Activated naive CD8-positive, alpha-beta T cell treated with anti-CD3 and anti-CD28 coated beads for 36 hours (primary cell): ENCODE data around the gene GMDS. TPM values are rescaled to one million over a fixed set of nuclear protein-coding genes. Genes with fewer than 3 reads are reported as not detected.

Source experiments
- DNase-seq: peaks from one replicate; pipeline ENCODE4 v3.0.0; 2021
- H3K27ac Mint-ChIP-seq: one replicate; pipeline ENCODE4 v1.8.0; 2022; ENCODE audit warnings: mild to moderate bottlenecking, moderate library complexity, mixed read lengths
- H3K27me3 Mint-ChIP-seq: one replicate; pipeline ENCODE4 v1.8.0; 2022; ENCODE audit warnings: mild to moderate bottlenecking, mixed read lengths
- H3K36me3 Mint-ChIP-seq: one replicate; pipeline ENCODE4 v1.8.0; 2021; ENCODE audit warnings: mild to moderate bottlenecking, mixed read lengths
- H3K4me1 Mint-ChIP-seq: one replicate; pipeline ENCODE4 v1.8.0; 2021; ENCODE audit warnings: mixed read lengths
- H3K4me3 Mint-ChIP-seq: one replicate; pipeline ENCODE4 v1.8.0; 2022; ENCODE audit warnings: mild to moderate bottlenecking, moderate library complexity, mixed read lengths
- H3K9me3 Mint-ChIP-seq: one replicate; pipeline ENCODE4 v1.8.0; 2022; ENCODE audit warnings: mixed read lengths
- total RNA-seq, 2 experiments: library from RNA; stranded (reverse); gene quantifications; one replicate each; pipeline ENCODE4 v1.2.3, GENCODE V29; 2021

Gene GMDS
- total RNA-seq: 10 to 100 TPM; 34.7 to 38.5 TPM

DNA sequence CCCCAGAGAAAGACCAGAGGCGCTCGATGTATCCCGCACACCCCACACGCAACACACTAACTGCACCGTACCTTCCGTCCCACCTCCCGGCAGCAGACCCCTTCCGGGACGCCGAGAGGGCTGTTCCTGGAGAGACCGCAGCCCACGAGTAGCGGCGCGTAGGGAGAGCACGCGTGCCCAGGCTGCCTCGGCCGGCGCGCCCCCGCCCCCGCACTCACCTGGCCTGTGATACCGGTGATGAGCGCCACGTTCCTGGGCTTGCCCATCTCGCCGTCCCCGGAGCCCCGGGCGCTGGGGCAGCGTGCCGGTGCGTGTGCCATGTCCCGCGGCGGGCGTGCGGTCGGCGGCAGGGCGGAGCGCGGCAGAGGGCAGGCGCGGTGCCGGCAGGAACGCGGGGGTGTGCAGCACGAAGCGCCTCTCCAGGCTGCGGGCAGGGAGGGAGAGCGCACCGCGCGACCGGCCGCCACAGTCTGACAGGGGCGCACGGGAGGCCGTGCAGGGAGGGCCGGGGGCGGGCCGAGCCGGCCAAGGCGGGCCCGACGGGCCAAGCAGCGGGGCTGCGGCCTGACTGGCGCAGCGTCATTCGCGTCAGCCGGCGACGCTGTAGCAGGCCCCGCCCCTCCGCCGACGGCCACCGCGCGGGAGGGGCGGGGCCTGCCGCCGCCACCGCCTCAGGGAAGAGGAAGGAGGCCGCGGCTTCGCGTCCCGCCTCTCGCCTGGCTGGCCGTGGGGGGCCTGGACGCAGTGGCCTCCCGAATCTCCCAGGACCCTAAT lies at the start of gene GMDS:
GMDS (minus strand) TSS at position 503 of the 774 bp plus-strand sequence.
- Mint-ChIP-seq H3K9me3 (peaks cover 5% of the 10 kb centered on the region), H3K27me3 (no peaks in the 10 kb centered on the region)

DNA sequence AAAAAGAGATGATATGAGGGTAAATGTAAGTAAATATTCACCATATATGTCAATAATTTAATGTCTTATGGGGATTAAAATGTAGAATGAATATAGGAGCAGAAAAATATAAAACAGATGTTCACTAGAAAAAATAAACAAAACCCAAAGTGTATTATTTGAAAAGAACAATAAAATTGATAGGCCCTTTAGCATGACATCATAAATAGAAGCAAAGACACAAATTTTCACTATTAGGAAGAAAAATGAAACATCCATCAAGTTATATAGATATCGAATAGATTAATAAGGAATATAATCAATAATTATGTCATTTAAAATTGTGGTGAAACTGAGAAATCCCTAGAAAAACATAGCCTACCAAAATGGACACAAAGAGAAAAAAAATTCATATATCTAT lies 40.1 kb upstream of the GMDS start:
- Mint-ChIP-seq H3K4me1 (no peaks in the 10 kb centered on the region), H3K27ac (no peak overlapping the region), H3K27me3 (no peaks in the 10 kb centered on the region), H3K36me3 (peaks cover 48% of the 10 kb centered on the region), H3K9me3 (peaks cover 47% of the 10 kb centered on the region), H3K4me3 (no peak overlapping the region)
- DNase-seq: no peak

More for the DNA sequence above, at the start of gene GMDS:
- DNase-seq: peak; percentile 87
- Mint-ChIP-seq H3K4me3 (peak within 1 kb of the TSS; percentile 92), H3K27ac (peak within 1 kb of the TSS; percentile 94), H3K36me3 (peaks cover 33% of the 10 kb centered on the region), H3K4me1 (peaks cover 64% of the 10 kb centered on the region)

DNA sequence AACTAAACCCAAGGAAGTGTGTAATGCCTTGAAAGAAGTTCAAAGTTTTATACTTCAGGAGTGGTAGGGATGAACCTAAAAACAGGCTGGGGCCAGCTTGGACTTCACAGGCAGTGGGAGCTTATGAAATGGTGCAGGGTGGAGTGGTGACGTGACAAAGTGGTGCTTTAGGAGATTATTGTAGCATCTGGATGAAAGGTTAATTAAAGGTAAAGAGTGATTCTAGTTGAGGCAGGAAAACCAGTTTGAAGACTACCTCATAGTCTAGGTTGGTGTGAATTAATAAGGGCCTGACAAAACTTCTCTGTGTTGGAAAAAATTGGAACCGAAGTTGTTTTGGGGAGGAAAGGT lies 30.5 kb upstream of the GMDS start:
- Mint-ChIP-seq H3K4me3 (no peak overlapping the region), H3K4me1 (no peaks in the 10 kb centered on the region), H3K36me3 (peaks cover 65% of the 10 kb centered on the region), H3K9me3 (peaks cover 21% of the 10 kb centered on the region), H3K27ac (no peak overlapping the region), H3K27me3 (no peaks in the 10 kb centered on the region)
- DNase-seq: no peak

DNA sequence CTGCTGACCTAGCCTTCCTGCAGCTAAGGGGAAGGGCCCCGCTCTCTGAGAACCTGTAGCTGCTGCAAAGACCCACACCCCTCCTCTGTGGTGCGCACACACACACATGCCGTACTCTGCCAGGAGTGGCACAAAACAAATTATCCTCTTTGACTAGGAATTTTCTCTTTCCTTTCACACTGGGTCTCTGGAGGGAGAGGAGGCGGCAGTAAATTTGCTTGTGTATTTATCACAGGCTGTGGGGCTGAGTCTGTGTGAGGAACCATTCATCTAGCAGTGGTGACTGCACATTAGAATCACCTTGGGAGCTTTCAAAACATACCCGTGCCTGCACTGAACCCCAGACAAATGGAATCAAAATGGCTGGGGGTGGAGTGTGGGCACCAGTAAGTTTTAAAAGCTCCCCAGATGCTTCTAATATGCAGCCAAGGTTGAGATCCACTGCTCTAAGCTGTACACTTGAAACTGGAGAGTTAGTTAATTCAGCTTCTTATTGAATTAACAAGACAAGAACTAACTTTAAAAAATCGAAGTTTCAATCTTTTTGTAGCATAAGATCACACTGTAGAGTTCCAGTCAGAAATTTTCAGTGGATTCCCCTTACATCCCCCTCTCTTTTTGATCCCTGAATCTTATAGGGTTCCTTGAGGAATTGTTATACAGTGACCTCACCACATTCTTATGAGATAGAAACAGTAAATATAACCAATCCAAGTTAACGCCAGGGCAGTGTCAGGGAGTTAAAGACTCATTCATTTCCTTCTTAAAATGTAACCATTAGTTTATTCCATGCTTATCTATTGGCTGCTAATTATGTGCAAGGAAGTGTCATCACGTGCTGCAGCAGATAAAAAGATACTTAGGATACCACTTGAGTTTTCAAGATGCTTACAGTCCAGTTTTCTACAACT lies 29.8 kb upstream of the GMDS start:
- H3K27me3 Mint-ChIP-seq: no peaks in the 10 kb centered on the region
- H3K36me3 Mint-ChIP-seq: peaks cover 67% of the 10 kb centered on the region
- H3K4me3 Mint-ChIP-seq: no peak overlapping the region
- no peak for DNase-seq
- no peaks in the 10 kb centered on the region for H3K4me1 Mint-ChIP-seq
- peaks cover 17% of the 10 kb centered on the region for H3K9me3 Mint-ChIP-seq
- H3K27ac Mint-ChIP-seq: no peak overlapping the region

DNA sequence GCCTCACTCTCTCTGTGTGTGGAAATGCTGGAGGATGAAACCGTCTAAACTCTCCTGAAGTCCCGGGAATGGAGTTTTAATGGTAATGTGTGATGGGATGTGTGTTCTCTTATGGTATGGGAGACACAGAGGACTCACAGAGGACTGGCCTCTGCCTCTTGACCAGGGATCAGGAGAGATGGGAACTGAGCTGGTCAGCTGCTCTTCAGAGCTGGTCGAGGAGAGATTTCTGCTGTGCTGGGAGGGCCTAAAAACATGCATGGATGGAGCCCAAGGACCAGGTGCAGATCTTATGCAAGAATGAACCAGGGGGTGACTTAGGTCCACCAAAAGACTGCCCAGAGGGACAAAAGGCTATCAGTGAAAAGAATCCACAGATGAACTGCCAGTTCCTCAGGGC lies 27.3 kb upstream of the GMDS start:
- Mint-ChIP-seq H3K27ac (peak overlapping the region; percentile 17), H3K36me3 (peaks cover 60% of the 10 kb centered on the region), H3K9me3 (peaks cover 3% of the 10 kb centered on the region), H3K4me1 (no peaks in the 10 kb centered on the region), H3K27me3 (no peaks in the 10 kb centered on the region), H3K4me3 (no peak overlapping the region)
- no peak for DNase-seq

DNA sequence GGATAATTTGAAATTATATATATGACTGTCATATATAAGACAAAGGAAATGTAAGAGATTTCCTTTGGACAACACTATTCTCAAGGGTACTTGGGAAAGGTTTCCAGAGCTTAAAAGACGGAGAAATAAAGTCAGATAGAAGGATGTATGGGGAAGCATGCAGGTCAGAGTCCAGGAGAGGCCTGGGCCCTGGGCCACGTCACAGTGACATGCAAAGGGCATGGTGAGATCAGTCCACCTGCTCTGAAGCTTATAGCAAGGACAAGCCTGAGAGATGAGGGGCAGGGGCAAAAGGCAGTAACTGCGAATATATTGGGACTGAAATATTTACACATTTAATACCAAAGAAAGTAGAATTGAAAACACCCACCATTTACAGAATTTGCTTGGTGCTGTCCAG lies 24.6 kb upstream of the GMDS start:
- Mint-ChIP-seq H3K27me3 (no peaks in the 10 kb centered on the region), H3K4me3 (no peak overlapping the region), H3K27ac (no peak overlapping the region), H3K36me3 (peaks cover 57% of the 10 kb centered on the region), H3K4me1 (no peaks in the 10 kb centered on the region), H3K9me3 (peaks cover 3% of the 10 kb centered on the region)
- DNase-seq: no peak

DNA sequence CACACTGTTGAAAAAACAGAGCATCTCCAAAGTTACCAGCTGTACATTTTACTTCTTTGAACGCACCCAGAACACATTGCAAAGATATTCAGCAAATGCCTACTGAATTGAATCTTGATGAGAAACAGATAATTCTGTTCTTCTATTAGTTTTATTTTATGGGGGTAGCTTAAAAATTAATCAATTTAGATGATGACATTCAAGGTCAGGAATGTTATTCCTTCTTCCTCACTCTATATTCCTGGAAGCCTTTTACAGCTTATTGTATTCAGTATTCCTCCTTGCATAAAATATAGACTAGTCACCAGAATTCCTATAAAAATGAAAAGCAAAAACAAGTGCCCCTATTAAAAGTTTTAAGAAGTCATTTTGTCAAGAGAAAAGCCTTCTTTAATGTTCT lies 21.4 kb upstream of the GMDS start:
- H3K27me3 Mint-ChIP-seq: no peaks in the 10 kb centered on the region
- peaks cover 40% of the 10 kb centered on the region for H3K36me3 Mint-ChIP-seq
- H3K27ac Mint-ChIP-seq: no peak overlapping the region
- no peak for DNase-seq
- H3K9me3 Mint-ChIP-seq: no peaks in the 10 kb centered on the region
- H3K4me3 Mint-ChIP-seq: no peak overlapping the region
- no peaks in the 10 kb centered on the region for H3K4me1 Mint-ChIP-seq

DNA sequence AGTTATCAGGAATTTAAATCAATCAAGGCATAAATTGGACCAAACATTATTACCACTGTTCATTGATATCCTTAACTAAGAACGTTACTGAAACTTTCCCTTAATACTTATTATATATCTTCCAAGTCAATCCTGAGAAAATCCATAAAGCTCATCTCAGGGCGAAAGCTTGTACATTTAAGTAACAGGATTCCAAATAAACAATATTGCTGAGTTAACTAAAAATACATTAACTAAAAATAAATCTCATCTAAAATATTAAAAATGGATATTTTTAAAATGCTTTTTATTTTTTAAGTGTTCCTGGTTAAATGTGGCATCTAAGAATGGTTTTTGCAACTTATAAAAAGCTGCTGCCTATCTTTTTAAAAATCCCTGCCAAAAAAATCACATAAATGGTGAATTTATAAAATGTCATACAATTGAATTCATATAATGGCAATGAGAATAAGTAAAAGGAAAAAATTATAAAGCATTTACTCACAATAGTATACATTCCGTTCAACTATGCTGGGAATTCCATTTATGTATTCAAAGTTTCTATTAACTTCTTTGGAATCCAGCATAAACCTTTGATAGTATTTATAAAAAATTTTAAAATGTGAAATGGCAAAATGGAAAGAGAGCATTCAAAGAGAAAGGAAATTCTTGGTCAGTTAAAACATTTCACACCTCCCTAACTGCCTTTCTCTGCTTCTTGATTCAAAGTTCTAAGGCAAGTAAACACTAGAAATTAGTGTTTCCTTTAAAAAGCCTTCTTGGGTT lies 20.8 kb upstream of the GMDS start:
- Mint-ChIP-seq H3K9me3 (no peaks in the 10 kb centered on the region), H3K27ac (no peak overlapping the region), H3K4me3 (no peak overlapping the region), H3K27me3 (no peaks in the 10 kb centered on the region), H3K36me3 (peaks cover 40% of the 10 kb centered on the region), H3K4me1 (peaks cover 2% of the 10 kb centered on the region)
- DNase-seq: no peak

DNA sequence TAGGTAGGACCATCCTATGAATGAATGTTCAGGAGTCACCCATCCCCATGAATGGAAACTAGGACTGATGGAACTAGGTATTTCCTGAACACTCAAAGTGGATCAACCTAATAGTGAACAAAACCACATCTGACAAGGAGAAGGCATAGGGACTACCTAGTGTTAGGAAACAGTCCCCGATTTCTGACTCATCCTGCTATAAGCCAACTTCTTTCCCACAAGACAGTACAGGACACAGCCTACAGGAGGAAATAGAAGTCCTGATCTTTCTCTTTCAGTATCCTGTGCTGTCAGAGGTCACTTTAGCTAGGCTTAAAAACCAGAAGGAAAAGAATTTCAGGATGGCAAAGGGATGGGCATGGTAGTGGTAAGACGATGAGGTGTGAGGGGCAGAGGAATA lies 19.5 kb upstream of the GMDS start:
- Mint-ChIP-seq H3K9me3 (no peaks in the 10 kb centered on the region), H3K36me3 (peaks cover 30% of the 10 kb centered on the region), H3K27ac (no peak overlapping the region), H3K4me3 (no peak overlapping the region), H3K27me3 (no peaks in the 10 kb centered on the region), H3K4me1 (peaks cover 4% of the 10 kb centered on the region)
- no peak for DNase-seq

DNA sequence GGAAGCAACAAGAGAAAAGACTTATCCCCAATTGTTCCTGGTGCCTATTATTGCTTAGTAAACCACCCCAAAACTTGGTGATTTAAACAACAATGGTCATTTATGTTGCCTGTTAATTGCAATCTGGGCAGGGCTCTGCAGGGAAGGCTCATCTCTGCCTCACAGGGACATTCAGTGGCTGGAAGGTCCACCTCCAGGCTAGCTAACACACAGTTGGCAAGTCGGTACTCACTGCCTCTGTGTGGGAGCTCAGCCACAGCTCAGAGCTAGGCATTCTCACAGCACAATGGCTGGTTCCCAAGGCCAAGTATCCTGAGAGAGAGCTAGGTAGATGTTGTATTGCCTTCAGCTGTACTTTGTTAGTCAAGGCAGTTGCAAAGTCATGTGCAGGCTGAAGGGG lies 18.5 kb upstream of the GMDS start:
- Mint-ChIP-seq H3K36me3 (peaks cover 30% of the 10 kb centered on the region), H3K27me3 (no peaks in the 10 kb centered on the region), H3K4me1 (peaks cover 4% of the 10 kb centered on the region), H3K4me3 (no peak overlapping the region), H3K27ac (no peak overlapping the region), H3K9me3 (no peaks in the 10 kb centered on the region)
- no peak for DNase-seq

DNA sequence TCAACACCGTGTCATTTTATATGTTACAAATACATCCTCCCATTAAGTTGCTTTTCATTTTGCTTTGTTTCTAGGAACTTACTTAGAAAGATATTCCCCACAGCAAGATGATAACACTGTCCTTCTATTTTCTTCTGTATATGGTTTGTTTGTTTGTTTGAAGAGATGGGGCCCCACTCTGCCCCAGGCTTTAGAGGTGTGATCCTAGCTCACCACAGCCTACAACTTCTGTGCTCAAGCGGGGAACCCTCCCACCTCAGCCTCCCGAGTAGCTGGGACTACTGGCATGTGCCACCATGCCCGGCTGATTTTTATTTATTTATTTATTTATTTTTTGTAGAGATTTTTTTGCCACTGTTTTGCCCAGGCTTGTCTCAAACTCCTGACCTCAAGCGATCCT lies 14.2 kb upstream of the GMDS start:
- no peak for DNase-seq
- H3K27ac Mint-ChIP-seq: no peak overlapping the region
- H3K4me1 Mint-ChIP-seq: peaks cover 4% of the 10 kb centered on the region
- no peaks in the 10 kb centered on the region for H3K27me3 Mint-ChIP-seq
- H3K9me3 Mint-ChIP-seq: peaks cover 9% of the 10 kb centered on the region
- peaks cover 45% of the 10 kb centered on the region for H3K36me3 Mint-ChIP-seq
- no peak overlapping the region for H3K4me3 Mint-ChIP-seq

DNA sequence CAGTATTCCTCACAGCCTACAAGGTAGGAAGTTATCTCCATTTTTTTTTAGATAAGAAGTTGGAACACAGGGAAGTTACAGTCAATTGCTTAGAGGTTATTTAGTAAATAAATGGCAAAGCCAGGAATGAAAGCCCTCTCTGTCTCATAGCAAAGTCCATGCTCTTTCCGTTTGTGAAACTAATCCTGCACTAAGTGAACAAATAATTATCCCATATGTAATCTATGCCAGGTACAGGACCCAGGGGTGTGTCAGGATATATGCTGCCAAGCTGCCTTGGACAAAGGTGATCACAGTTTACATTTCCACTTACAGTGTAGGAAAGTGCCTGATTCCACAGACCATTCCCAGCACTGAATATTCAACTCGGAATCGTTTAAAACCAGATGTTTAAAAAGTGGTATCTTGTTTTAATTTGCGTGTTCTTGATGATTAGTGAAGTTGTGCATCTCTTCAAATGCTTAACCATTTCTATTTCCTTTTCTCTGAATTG lies 13.6 kb upstream of the GMDS start:
- Mint-ChIP-seq H3K4me1 (peaks cover 4% of the 10 kb centered on the region), H3K27me3 (no peaks in the 10 kb centered on the region), H3K36me3 (peaks cover 45% of the 10 kb centered on the region), H3K4me3 (no peak overlapping the region), H3K27ac (no peak overlapping the region), H3K9me3 (peaks cover 9% of the 10 kb centered on the region)
- no peak for DNase-seq

DNA sequence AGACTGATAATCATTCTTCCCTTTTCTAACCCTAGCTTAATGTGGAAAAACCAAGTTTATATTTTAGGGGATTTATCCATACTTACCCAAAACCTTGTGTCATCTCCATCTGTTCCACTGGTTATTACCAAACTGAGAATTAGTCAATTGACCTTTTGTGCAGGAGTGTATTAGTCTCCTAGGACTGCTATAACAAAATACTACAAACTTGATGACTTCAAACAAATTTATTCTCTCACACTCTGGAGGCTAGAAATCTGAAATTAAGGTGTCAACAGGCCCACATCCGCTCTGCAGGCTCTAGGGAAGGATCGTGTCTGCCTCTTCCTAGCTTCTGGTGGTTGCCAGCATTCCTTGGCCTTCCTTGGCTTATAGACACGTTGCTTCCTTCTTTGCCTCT lies 12.7 kb upstream of the GMDS start:
- Mint-ChIP-seq H3K9me3 (peaks cover 9% of the 10 kb centered on the region), H3K4me1 (peaks cover 4% of the 10 kb centered on the region), H3K27me3 (no peaks in the 10 kb centered on the region), H3K4me3 (no peak overlapping the region), H3K27ac (no peak overlapping the region), H3K36me3 (peaks cover 50% of the 10 kb centered on the region)
- no peak for DNase-seq

DNA sequence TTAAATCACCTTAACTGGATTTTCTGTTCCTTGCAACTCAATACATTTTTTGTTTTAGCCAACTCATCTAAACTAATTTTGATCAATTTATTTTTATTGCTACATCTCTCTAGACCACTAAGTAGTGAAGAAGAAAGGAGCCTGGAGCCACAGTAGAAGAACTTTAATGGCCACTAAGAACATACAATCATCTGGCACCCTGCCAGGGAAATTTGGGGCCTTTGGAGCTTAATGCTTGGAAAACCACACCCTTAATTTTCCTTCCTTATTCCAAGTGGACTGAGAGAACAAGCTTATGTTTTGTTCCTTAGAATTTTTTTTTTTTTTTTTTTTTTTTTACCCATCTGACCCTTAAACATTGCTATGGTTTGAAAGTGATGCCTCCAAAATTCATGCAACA lies 12.0 kb upstream of the GMDS start:
- Mint-ChIP-seq H3K27ac (no peak overlapping the region), H3K36me3 (peaks cover 50% of the 10 kb centered on the region), H3K9me3 (peaks cover 9% of the 10 kb centered on the region), H3K4me3 (no peak overlapping the region), H3K27me3 (no peaks in the 10 kb centered on the region), H3K4me1 (peaks cover 4% of the 10 kb centered on the region)
- DNase-seq: no peak

DNA sequence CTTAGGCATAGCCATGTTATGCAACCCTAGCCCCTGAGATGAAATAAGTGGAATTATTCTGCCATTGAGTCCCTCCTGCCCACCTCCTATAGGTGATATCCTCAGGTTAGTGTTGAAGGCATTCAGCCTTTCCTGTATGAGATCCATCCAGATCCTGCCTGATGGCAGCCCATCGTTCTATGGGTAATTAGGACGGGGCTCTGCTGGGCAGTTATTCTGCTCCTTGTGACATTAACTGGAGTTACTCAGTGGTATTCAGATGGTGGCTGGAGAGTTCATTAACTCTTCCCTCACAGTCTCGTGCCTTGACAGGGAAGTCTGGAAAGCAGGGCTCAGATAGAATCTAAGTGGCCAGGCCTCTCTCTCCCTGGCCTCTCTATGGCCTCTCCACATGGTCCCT lies 9.3 kb upstream of the GMDS start:
- peaks cover 53% of the 10 kb centered on the region for H3K36me3 Mint-ChIP-seq
- H3K4me3 Mint-ChIP-seq: no peak overlapping the region

More for the DNA sequence above, 9.3 kb upstream of the GMDS start:
- H3K27me3 Mint-ChIP-seq: no peaks in the 10 kb centered on the region
- H3K4me1 Mint-ChIP-seq: peaks cover under 1% of the 10 kb centered on the region
- DNase-seq: no peak
- no peak overlapping the region for H3K27ac Mint-ChIP-seq
- H3K9me3 Mint-ChIP-seq: peaks cover 9% of the 10 kb centered on the region
